ENCODE data around the gene EEIG2.

DNA sequence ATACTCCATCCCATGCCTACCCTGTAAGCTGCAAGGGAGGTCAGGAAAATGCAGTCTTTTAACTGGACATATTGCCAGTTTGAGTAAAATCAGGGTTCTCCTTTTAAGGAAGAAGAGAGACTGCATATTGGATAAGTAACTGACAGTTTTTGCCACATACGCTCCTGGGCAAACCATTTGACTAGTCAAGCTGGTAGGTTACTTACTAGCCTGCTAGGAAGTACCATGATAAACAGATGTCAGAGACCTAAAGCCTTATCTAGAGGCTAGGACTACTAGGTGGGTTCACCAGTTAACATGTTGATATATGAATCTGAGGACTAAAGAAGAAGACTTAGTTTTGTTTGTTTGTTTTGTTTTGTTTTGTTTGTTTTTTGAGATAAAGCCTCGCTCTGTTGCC, 33.5 kb downstream of the EEIG2 start:
- TF ChIP-seq SPI1 (IDR thresholded peaks at IDR 0.05; ENCODE audit: low read depth, low read length) (no peak), POLR2A (IDR thresholded peaks at IDR 0.05; ENCODE audit: low read depth, low read length) (no peak)

Measured in GM12891 (cell line).